Cardiac septum (tissue), 1 donor: ENCODE results near the gene SSX2IP. TPM values are rescaled to one million over a fixed set of nuclear protein-coding genes. Genes with fewer than 3 reads are reported as not detected.

ENCODE experiments used
- DNase-seq: peaks from one replicate; pipeline ENCODE4 v3.0.0-alpha.2; 2020; ENCODE audit warnings: low spot score
- intact Hi-C: fragments of 100-400 bp; cut with DNase I; formaldehyde crosslinking; loops from one replicate; pipeline ENCODE4 v1.14.0; 2022
- total RNA-seq: library from RNA; stranded (reverse); fragmentation: NEBNext Ultra II Directional; extraction: Animal tissue kit (Norgen Biotek cat#: 25700); gene quantifications from one replicate; pipeline ENCODE4 v1.2.1, GENCODE V29; 2021
- donor health status: DM: no; HTN: no; CAD: no.

The SSX2IP gene
- total RNA-seq, 1 donor from 2014 or later = 12.0 TPM

DNA sequence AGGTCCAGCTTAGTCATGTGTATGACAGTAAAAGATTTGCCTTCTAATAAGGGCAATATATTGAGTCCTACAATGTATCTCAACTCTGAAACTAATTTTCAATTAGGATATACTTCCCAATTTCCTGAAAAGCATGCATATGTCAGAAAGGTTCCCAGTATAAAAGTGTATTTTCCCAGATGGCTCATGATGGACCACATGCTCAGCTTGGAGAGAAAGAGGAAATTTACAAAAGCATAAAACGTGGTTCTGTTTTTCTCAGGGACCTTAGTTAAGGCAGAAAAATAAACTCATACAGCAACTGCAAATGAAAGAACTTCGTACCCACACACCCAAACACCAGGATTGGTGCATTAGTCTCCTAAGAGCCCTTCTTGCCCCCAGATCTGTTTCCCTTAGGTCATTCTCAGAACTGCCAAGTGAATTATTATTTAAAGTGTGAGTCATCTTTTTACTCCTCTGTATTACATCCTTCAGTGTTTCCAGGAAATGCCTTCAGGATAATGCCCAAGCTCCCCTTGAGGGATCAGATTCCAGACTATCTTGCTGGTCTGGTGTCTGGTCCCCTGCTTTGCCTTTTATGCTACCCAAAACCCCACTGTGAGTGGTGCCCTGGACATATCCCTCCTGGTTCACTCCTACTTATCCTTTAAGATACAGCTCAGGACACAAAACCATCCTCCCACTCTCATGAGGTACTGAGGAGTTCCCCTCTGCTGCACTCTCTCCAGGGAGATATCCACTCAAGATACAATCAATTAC is 57.4 kb downstream of the SSX2IP start:
- DNase-seq = no peak
- intact Hi-C loops = no loop called here

DNA sequence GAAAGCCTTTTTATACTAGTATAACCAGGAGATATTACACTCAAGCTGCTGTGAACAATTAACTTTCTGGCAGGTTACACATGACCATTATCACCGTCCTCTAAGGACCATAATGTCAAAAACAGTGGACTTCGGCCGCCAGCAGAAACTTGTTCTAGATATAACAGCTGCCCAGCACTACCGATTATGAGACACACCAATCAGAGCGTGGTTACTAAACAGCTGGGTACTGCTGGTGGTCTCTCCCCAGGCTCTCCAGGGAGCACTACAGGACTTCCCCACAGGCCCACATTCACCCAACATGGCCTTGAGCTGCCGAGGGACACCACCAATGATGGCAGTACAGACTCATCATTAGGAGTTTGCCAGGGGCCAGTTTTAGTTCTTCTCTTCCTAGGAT is 58.1 kb downstream of the SSX2IP start:
- intact Hi-C loops = no loop called here
- DNase-seq = no peak

DNA sequence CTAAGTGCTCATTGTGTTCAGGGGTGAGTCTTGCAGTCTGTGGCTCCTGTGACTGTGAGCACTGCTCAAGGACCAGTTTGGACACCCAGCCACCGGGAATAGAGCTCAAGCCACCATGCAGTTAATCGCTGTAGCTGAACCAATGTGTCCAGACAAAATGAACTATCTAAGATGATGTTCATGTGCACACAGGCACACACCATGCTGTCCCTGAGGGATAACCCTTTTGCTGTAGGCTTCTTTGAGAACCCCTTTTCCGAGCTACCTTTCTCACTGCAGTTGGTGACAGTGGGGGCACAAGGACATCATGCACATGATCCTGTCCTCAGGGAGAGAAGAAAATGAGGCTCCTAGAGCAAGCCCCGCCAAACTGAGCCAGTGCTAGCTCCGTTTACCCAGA is 65.4 kb downstream of the SSX2IP start:
- no peak for DNase-seq
- intact Hi-C loops = loop anchor here (5.0 kb wide), 1 partner anchor 127 kb away; no protein-coding TSS in a partner anchor

DNA sequence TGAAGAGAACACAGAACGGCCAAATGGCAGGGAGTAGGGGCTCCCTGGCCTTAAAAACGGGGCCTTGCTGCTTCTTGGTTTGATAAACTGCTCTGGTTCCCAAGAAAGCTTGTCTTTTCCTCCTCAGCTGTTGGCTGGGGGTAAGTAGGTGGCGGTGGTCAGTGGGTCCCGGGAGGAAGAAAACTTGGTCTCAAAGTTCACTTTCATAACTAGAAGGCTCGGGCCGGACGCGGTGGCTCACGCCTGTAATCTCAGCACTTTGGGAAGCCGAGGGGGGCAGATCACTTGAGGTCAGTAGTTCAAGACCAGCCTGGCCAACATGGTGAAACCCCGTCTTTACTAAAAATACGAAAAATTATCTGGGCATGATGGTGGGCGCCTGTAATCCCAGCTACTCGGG is 68.7 kb downstream of the SSX2IP start:
- intact Hi-C loops = loop anchor here (5.0 kb wide), 1 partner anchor 131 kb away; no protein-coding TSS in a partner anchor
- no peak for DNase-seq

DNA sequence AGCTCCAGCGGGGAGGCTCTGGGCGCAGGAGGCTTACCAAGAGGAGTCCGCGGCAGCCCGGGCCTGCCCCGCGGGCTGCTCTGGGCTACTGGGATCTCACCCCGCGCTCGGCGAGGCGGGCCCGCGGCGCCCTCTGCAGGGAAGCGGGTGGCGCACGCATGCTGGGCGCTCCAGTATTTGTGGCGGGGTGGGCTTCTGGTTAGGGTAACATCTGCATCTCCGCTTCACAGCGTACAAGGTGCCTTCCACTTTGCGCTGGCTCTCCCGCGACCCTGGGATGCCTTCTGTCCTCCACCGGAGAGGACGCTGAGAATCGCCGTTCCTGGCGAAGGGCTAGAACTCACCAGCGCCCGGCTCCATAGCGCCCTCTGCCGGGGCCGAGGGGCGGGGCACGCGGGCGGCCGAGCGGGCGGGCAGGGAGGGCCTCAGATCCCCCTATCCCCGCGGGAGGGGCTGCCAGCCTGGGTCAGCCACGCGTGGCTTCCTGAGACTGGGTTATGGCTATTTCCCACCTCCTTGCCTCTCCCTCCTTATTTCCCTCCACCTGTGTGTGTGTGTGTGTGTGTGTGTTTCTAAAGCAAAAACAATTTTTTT is 69.4 kb downstream of the SSX2IP start:
- intact Hi-C loops = loop anchor here (5.0 kb wide), 1 partner anchor 131 kb away; no protein-coding TSS in a partner anchor
- peak; percentile 85 for DNase-seq

DNA sequence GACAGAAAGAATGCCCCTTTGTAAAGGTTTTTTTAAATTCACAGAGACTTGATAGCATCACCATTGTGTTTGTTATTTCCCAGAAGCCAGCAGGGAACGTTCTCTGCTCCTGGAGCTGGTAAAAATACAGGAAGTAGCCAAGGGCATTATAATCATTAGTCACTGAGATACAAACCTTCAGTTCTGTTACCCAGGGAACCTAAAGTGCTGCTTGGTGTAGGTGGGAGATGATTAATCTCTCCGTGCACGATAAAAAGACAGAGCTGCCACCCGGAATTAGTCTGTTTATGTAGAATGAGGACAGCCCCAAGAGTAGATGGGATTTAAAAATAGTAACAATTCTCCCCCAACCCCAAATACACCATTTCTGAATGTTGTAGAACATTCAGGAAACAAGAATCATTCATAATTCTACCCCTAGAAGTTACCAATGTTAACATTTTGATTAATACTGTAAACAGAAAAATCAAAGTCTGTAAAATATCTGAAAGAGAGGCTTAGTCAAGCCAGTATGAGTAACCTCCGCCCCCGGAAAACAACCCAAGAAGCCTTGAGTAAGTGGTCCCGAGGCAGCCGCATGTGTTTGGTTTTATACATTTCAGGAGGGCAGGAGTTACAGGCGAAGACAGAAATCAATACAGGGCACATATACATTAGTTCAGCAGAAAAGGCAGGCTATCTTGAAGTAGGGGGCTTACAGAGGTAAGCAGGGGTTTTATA is 70.7 kb downstream of the SSX2IP start:
- no peak for DNase-seq
- intact Hi-C loops = loop anchor here (5.0 kb wide), 1 partner anchor 133 kb away; no protein-coding TSS in a partner anchor

DNA sequence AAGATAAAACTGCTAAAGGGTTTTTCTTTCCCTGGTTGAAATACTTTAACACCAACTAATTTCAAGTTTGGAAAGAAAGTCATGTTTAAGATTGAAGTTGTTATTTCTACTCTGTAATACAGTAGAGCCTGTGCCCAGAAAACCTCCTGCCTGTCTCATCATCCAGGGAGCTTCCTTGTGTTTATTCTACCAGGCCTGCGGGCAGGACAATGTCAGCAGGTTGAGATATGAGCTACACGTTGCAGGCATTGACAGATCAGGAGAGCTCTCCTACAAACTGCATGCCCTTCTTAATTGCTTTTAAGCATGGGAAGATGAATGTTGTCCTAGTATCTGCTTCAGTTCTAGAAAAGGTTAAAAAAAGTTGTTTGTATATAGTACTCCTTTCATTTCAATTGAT is 72.9 kb downstream of the SSX2IP start:
- no peak for DNase-seq
- intact Hi-C loops = no loop called here

DNA sequence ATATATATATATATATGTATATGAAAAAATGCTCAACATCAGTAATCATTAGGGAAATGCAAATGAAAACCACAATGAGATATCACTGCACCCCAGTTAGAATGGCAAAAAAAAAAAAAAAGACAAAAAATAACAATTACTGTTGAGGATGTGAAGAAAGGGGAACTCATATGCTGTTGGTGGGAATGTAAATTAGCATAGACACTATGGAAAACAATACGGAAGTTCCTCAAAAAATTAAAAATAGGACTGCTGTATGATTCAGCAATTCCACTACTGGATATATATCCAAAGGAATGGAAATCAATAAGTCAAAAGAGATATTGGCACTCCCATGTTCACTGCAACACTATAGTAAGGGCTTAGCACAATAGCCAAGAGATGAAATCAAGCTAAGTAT is 74.5 kb downstream of the SSX2IP start:
- intact Hi-C loops = no loop called here
- no peak for DNase-seq

DNA sequence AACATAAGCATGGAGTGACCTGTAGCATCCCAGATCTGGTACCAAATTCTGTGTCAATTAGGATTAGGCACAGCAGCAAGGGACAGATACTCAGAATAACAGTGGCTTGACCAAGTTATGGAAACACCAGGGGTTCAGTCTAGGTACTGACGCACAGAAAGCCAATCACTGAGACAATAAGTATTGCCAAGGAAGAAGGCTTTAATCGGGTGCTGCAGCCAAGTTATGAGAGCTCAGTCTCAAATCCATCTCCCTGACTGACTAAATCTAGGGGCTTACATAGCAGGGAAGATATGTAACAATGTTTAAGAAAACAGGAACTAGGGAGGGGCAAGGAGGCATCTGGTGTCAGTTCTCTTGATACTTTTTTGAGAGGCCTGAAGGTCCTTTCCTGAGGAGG is 76.4 kb downstream of the SSX2IP start:
- no peak for DNase-seq
- intact Hi-C loops = no loop called here

DNA sequence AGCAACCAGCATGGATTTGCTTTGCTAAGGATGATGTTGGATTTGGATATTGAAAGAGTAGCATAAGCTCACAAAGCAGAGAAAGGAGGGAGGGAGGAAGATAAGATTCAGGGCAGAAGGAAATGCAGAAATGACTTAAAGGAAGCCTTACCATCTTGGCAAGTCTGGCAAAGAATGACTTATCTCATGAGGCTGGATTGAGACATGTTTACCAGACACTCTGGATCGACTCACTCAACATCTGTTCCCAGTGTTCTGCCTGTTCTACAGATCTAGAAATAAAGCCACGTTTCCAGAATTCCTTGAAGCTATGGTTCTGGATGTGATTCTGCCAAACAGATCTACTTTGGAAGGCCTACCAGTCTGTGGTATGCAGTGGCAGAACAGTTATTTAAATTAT is 77.2 kb downstream of the SSX2IP start:
- intact Hi-C loops = no loop called here
- DNase-seq = no peak

DNA sequence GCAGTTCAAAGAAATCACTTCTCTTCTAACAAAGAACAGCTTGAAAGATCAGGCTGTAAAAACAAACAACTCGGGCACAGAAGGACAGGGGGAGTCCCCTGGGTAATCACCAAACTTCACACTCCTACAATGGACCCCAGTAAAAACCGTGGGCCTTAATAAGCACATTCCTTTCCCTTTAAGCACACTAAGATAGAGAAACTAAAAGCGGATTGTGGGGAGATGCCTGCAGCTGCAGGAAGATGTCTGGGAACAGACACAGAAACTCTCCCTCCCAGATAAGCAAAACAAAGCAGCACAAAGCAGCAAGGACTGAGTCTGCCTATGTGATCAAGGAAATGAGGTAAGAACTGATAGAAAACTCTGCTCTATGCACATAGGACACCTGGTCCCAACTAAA is 78.5 kb downstream of the SSX2IP start:
- DNase-seq = no peak
- intact Hi-C loops = no loop called here

DNA sequence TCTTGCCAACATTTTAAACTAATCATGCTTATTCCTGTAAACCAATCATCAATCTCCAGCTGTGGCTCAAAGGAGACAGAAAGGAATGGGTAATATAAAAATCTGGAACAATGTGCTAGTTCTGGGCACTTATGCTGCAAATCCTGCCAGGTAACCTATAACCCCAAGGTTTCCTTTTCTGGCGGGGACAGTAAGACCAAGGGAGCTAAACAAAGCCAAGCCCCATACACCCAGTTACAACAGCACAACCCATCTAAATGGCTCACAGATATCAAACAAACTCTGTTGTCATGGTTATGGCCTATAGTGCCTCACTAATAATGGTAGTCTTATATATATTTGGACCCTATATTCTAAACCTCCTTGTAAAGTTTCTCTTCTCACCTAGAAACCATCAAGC is 79.2 kb downstream of the SSX2IP start:
- no peak for DNase-seq
- intact Hi-C loops = no loop called here

DNA sequence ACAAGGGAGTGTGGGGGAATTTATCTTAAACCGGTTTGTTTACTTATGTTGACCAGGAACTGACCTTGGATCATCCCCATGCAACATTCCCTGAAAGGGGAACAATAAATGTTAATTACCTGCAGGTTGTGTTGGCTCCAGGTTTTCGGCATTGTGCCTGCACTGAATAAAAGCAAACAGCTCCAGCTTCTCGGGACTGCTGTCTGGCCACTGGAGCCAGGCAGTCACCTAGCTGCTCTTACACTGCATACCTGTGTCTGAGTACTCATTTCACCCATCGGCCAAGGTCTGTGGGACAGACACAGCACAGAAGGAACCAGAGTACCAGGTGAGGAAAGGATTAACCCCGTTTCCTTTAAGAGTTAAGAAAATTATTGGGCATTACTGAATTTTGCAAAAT is 83.3 kb downstream of the SSX2IP start:
- no peak for DNase-seq
- intact Hi-C loops = loop anchor here (10.0 kb wide), 1 partner anchor 312 kb away; no protein-coding TSS in a partner anchor

DNA sequence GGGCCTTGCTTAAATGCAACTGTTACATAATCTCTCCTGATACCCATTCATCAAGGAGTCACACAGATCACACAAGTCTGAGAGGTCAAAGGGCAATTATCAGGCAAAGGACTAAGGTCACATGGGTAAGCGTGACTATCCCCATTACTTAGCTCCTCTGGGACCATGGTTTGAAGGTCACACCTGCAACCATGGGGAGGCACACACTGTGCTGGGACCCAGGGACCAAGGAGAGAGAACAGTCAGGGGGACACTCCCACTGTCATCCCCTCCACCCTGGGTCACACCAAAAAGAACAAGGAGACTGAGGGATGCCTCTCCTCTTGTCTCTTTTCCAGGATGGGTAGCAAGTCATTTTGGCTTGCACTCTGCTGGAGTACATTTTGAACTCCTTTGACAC is 85.1 kb downstream of the SSX2IP start:
- intact Hi-C loops = loop anchor here (2.0 to 10.0 kb wide), 2 partner anchors 162 to 310 kb away; no protein-coding TSS in a partner anchor
- no peak for DNase-seq

DNA sequence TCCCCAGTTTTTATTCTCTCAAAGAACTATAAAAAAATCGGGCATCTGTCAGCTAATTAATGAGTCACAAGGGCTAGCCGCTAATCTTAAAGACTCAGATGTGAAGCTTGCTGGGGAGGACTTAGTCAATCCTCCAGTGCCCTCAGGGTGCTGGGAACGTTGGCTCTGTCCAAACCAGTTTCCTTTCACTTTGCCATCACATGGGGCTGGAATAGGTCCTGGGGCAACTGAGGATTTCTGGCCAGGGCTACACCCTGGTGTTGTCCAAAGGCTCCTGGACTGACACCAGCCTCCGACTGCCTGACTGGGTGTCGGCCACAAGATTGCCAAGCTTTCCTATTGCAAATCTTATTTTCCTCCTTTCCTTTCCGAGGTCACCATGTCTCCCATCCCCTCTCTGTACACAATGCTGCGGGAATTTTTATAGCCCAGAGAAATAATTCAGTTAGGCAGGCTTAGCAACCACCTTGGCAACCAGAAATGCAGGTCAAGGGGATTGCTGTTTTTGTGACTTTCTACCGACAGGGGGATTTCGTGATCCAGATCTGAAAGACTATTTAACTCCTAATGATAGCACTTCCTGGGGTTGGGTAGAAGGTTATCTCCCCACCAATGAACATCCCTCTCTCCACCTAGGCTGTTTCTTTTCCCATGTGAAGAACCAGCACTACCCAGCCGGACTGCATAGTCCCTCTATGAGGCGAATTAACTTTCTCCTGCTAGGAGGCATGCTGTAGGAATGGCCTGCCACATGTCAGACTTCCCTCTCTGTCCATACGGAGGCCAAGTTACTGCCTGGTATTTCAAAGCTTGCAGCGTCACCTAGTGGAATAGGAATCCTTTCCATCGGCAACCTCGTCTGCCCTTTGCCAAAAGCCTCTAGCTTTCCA is 86.1 kb downstream of the SSX2IP start:
- intact Hi-C loops = loop anchor here (2.0 to 10.0 kb wide), 4 partner anchors 97 to 462 kb away; partner anchors contain the start of genes GNG5, PRKACB and SPATA1
- no peak for DNase-seq

DNA sequence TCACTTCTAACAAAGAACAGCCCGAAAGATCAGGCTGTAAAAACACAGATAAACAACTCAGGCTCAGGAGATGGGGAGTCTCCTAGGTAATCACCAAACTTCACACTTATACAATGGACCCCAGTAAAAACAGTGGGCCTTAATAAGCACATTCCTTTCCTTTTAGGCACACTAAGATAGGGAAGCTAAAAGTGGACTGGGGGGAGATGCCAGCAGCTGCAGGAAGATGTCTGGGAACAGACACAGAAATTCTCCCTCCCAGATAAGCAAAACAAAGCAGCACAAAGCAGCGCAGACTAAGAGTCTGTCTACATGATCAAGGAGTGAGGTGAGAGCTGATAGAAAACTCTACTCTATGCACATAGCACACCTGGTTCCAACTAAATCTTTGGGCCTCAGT is 87.0 kb downstream of the SSX2IP start:
- no peak for DNase-seq
- intact Hi-C loops = loop anchor here (5.0 to 10.0 kb wide), 3 partner anchors 96 to 461 kb away; partner anchors contain the start of genes GNG5, PRKACB and SPATA1

DNA sequence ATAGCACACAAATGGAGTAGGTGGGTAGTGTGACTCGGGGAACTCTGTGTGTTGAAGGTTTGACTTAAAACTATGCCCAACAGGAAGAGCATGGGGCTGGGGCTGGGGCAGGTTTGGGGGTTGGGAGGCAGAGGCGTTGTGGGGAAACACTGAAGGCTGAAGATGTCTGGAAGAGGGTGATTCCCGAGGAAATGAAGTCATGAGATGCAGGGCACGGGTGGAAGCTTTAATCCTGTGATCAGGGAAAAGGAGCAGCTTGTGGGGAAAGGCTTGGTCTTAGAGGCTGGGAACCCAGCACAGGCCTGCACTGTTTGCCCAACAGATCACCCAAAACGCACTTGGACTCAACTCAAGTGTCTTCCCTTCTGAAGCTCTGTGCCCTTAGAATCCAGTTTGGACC is 89.5 kb downstream of the SSX2IP start:
- intact Hi-C loops = loop anchor here (5.0 to 10.0 kb wide), 3 partner anchors 93 to 458 kb away; partner anchors contain the start of genes GNG5, PRKACB and SPATA1
- DNase-seq = no peak

DNA sequence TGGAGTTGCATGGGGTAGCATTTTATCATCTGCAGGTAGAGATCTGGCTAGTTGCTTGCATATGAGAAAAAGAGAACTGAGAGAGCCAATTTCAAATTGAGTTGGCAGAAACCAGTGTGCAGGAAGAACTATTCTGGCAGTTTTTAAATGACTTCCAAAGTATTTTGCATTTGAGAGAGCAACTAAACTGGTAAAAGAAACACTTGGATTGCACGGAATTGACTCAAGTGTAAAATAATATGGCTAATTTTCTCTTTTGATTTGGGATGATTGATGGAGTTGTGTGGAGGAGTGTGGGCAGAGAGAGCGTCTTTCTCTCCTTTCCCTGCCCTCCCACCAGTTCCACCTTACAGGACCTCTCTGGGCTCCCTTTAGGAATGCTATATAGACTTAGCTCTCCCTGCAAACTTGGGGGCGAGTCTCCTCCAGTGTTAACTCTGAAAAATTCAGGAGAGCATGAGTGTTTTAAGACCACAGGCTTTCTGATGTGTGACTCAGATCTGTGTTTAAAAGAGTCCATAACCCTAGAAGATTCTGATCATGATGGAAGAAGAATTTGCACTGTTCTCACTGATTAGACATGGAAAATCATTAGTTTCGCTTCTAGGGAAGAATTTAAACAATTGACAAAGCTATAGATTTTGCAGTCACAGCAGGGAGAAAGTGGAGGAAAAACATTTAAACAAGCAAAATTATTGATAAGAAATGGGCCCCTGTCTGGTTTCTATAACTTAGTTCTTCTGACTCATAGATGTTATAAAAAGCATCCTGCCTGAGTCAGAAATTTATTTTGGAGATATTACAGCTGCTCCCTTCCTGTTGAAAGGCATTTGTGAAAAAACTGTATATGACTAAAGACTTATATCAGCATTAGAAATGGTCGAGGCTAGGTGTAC is 91.2 kb downstream of the SSX2IP start:
- intact Hi-C loops = no loop called here
- DNase-seq = no peak
